IPS-NIHi11 (cell line): Measurements from ENCODE around the gene FUT9.

Experiments
- DNase-seq: peaks from one replicate; pipeline ENCODE4 v3.0.0; 2012; ENCODE audit warnings: mixed read lengths, low spot score

The FUT9 gene

DNA sequence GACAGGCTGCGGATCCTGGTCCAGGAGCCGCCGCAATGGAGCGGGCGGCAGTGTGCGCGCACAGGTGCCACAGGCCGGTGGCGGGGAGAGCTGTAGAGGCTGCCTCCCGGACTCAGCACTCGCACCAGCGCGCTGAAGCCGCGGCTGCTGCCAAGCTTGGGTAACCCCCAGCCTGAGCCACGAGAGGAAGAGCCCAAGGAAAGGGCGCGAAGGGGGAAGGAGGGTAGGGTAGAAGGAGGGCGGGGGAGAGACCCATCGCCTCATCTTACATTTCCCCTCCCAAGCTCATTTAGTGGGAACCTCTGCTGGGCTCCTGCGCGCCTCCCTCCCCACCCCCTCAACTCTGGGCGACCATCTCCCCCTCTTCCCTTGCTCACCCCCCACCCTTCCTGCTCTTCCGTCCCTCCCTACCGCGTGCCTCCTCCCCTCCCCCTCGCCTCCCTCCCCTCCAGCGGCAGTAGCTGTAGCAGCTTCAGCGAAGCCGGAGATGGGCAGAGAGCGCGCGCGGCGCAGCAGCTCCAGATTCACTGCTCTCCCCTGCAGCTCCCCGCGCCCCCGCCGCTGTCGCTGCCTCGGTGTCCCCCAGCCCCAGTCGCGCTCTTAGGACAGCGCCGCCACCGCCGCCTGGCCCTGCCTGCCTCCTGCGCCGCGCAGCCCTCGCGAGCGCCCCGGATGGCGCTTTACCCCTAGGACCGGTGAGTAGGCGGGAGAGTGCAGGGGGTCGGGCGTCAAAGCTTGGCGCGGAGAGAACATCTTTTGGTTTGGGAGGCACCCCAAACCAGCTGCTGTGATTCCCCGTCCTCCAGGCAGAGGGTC lies at the start of gene FUT9:
Gene FUT9, plus strand, starts transcription at position 457 of the 816 bp plus-strand sequence. CDS start 187,182 bp downstream, outside the sequence.
- peak; percentile 66 for DNase-seq

DNA sequence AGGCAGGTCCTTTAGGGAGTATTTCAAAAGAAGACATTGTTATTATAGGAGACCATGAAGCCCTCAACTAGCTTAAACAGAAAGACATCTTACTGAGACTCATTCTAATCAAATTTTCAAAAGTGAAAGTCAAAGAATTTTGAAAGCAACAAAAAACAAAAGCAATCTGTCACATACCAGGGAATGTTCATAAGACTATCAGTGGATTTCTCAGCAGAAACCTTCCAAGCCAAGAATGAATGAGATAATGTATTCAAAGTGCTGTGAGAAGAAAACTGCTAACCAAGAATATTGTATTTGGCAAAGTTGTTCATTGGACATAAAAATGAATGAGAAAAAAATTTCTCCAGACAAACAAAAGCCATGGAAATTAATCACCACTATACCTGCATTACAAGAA lies 48.2 kb upstream of the FUT9 start:
- DNase-seq: no peak

GRCh38 chr6:95973976-95974375 lies 41.8 kb upstream of the FUT9 start:
- no peak for DNase-seq

DNA sequence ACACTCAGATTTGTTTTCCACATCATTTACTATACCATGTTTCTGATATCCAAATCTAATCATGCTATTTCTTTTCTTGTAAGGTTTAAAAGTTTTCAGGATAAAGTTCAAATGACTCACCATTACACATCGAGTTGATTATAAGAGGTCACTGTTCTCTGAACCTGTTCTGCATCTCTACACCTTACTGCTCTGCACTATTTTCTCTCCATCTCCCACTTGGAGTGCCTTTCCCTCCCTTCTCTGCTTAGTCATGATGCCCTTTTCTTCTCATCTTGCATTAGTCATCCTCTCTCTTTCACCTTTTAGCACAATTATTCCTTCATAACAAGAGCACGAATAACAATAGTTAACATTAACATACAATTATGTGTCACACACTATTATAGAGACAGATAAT lies 37.5 kb upstream of the FUT9 start:
- no peak for DNase-seq

- no peak for DNase-seq
Observed at GRCh38 chr6:95991906-95992305, 23.9 kb upstream of the FUT9 start.

- DNase-seq: no peak
Observed at GRCh38 chr6:95994151-95994550, 21.6 kb upstream of the FUT9 start.

- no peak for DNase-seq
Observed at GRCh38 chr6:95998133-95998532, 17.6 kb upstream of the FUT9 start.

GRCh38 chr6:96001891-96002575 lies 13.7 kb upstream of the FUT9 start:
- DNase-seq: no peak

- DNase-seq: no peak
Observed at GRCh38 chr6:96002576-96002910, 13.2 kb upstream of the FUT9 start.

GRCh38 chr6:96002912-96003311 lies 12.9 kb upstream of the FUT9 start:
- no peak for DNase-seq

GRCh38 chr6:96007663-96008062 lies 8.1 kb upstream of the FUT9 start:
- no peak for DNase-seq

DNA sequence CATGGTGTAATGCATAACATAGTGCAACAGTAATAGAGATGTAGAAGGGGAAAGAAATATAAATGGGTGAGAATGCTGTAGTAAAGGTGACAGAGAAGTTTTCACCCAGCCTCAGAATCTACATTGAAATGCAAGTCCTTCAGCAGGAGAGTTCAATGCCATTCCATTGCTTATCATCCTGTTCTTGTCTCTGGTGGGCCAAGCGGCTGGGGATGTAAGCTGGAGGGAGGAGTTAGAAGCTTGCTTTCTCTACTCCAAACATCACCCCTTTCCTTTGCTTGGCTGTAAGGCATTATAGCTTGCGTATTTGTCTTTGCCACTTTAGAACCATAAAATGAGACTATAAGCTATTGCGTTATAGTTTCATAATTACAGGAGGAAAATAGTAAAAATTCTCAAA lies 2.2 kb upstream of the FUT9 start:
- peak; percentile 18 for DNase-seq

GRCh38 chr6:96014846-96015517 lies 792 bp upstream of the FUT9 start:
- DNase-seq: no peak

GRCh38 chr6:96016334-96017069 lies 728 bp downstream of the FUT9 start:
- peak; percentile 11 for DNase-seq

- no peak for DNase-seq
Observed at GRCh38 chr6:96017070-96017359, 1.2 kb downstream of the FUT9 start.

GRCh38 chr6:96022225-96022624 lies 6.5 kb downstream of the FUT9 start:
- no peak for DNase-seq

- no peak for DNase-seq
Observed at GRCh38 chr6:96032661-96033060, 16.9 kb downstream of the FUT9 start.

- DNase-seq: no peak
Observed at GRCh38 chr6:96051555-96051954, 35.8 kb downstream of the FUT9 start.

GRCh38 chr6:96058082-96058481 lies 42.3 kb downstream of the FUT9 start:
- DNase-seq: no peak

- no peak for DNase-seq
Observed at GRCh38 chr6:96059586-96059985, 43.8 kb downstream of the FUT9 start.

GRCh38 chr6:96060249-96060648 lies 44.5 kb downstream of the FUT9 start:
- no peak for DNase-seq

GRCh38 chr6:96065213-96065612 lies 49.4 kb downstream of the FUT9 start:
- no peak for DNase-seq

- DNase-seq: no peak
Observed at GRCh38 chr6:96066376-96066775, 50.6 kb downstream of the FUT9 start.
